Trophoblast cell (in vitro differentiated cells and primary cell): ENCODE measurements around the gene DISC1.

ENCODE experiments used
- DNase-seq, 2 donors: peaks; one replicate each; pipeline ENCODE4 v3.0.0-alpha.2; 2016
- H2AFZ ChIP-seq: 2 replicates; pipeline ENCODE4 v1.6.1; 2013; ENCODE audit warnings: low read length, moderate library complexity, mild to moderate bottlenecking; ENCODE audit not compliant: insufficient read depth, poor library complexity
- H2AK5ac ChIP-seq: 2 replicates; pipeline ENCODE4 v1.6.1; 2013; ENCODE audit warnings: mild to moderate bottlenecking, low read length
- H2BK120ac ChIP-seq: 2 replicates; pipeline ENCODE4 v1.6.1; 2013; ENCODE audit warnings: low read length, mild to moderate bottlenecking, moderate library complexity; ENCODE audit not compliant: insufficient read depth, poor library complexity
- H2BK12ac ChIP-seq: 2 replicates; pipeline ENCODE4 v1.6.1; 2013; ENCODE audit warnings: mild to moderate bottlenecking, low read length, moderate library complexity
- H2BK5ac ChIP-seq: 2 replicates; pipeline ENCODE4 v1.6.1; 2013; ENCODE audit warnings: low read length, low read depth, moderate library complexity, mild to moderate bottlenecking; ENCODE audit not compliant: poor library complexity
- H3K14ac ChIP-seq: 2 replicates; pipeline ENCODE4 v1.6.1; 2013; ENCODE audit warnings: mild to moderate bottlenecking, low read length
- H3K18ac ChIP-seq: 2 replicates; pipeline ENCODE4 v1.6.1; 2013; ENCODE audit warnings: mild to moderate bottlenecking, low read length
- H3K23ac ChIP-seq: 2 replicates; pipeline ENCODE4 v1.6.1; 2013; ENCODE audit warnings: low read length
- H3K27ac ChIP-seq: 2 replicates; pipeline ENCODE4 v1.5.1; 2013; ENCODE audit warnings: low read depth, mild to moderate bottlenecking, inconsistent platforms, low read length, moderate library complexity
- H3K27me3 ChIP-seq: 2 replicates; pipeline ENCODE4 v1.6.1; 2013; ENCODE audit warnings: inconsistent platforms, mild to moderate bottlenecking, low read length, moderate library complexity; ENCODE audit not compliant: insufficient read depth
- H3K36me3 ChIP-seq, 2 experiments: 1 replicate in 1 of 2; 2 replicates in 1 of 2; pipeline ENCODE4 v1.6.1; 2013; ENCODE audit warnings: low read length in 2 of 2, mild to moderate bottlenecking in 2 of 2, moderate library complexity in 1 of 2; ENCODE audit not compliant: insufficient read depth in 2 of 2, control insufficient read depth in 1 of 2
- H3K4ac ChIP-seq: 2 replicates; pipeline ENCODE4 v1.6.1; 2013; ENCODE audit warnings: low read depth, mild to moderate bottlenecking, low read length, moderate library complexity
- H3K4me1 ChIP-seq, 2 experiments: 1 replicate in 1 of 2; 2 replicates in 1 of 2; pipeline ENCODE4 v1.6.1; 2013; ENCODE audit warnings: low read length in 2 of 2, mild to moderate bottlenecking in 2 of 2, moderate library complexity in 1 of 2; ENCODE audit not compliant: insufficient read depth in 2 of 2, control insufficient read depth in 1 of 2
- H3K4me2 ChIP-seq: 2 replicates; pipeline ENCODE4 v1.6.1; 2013; ENCODE audit warnings: inconsistent platforms, mild to moderate bottlenecking, low read length, moderate library complexity
- H3K4me3 ChIP-seq: 2 replicates; pipeline ENCODE4 v1.5.1; 2013; ENCODE audit warnings: mild to moderate bottlenecking, low read depth, low read length, inconsistent platforms
- H3K79me1 ChIP-seq: one replicate; pipeline ENCODE4 v1.6.1; 2013; ENCODE audit warnings: low read length
- H3K79me2 ChIP-seq: 2 replicates; pipeline ENCODE4 v1.6.1; 2013; ENCODE audit warnings: low read length, mild to moderate bottlenecking; ENCODE audit not compliant: control insufficient read depth, insufficient read depth, poor library complexity
- H3K9ac ChIP-seq: 2 replicates; pipeline ENCODE4 v1.6.1; 2013; ENCODE audit warnings: mild to moderate bottlenecking, low read length
- H3K9me3 ChIP-seq: 2 replicates; pipeline ENCODE4 v1.6.1; 2013; ENCODE audit warnings: low read depth, mild to moderate bottlenecking, control low read depth, inconsistent platforms, low read length; ENCODE audit not compliant: insufficient read depth
- H4K12ac ChIP-seq: 2 replicates; pipeline ENCODE4 v1.6.1; 2013; ENCODE audit warnings: low read depth, mild to moderate bottlenecking, low read length, moderate library complexity
- H4K8ac ChIP-seq: 2 replicates; pipeline ENCODE4 v1.6.1; 2013; ENCODE audit warnings: low read depth, mild to moderate bottlenecking, low read length, moderate library complexity
- H4K91ac ChIP-seq: one replicate; pipeline ENCODE4 v1.6.1; 2013; ENCODE audit warnings: low read depth, mild to moderate bottlenecking, low read length, moderate library complexity
- WGBS: extraction: QIAGEN DNeasy Blood & Tissue Kit; methylation state at CpG from one replicate; pipeline ENCODE4 v1.1.7; 2013; ENCODE audit warnings: missing lambda C conversion rate; ENCODE audit not compliant: insufficient read length, insufficient coverage; ENCODE audit errors: extremely low coverage; 5-methylcytosine and 5-hydroxymethylcytosine counted together

DISC1 gene

GRCh38 chr1:231793893-231794292 is 167.3 kb downstream of the DISC1 start:
- WGBS = no CpG with 5 or more reads among the region's 6 CpGs
- no peaks in the 10 kb centered on the region for H3K79me1 ChIP-seq
- H3K14ac ChIP-seq = no peak overlapping the region
- no peak overlapping the region for H2BK5ac ChIP-seq
- no peak overlapping the region for H2BK120ac ChIP-seq
- H3K79me2 ChIP-seq = no peaks in the 10 kb centered on the region
- no peaks in the 10 kb centered on the region for H3K9me3 ChIP-seq
- no peaks in the 10 kb centered on the region for H3K27me3 ChIP-seq
- no peak overlapping the region for H2AFZ ChIP-seq
- no peak overlapping the region for H3K27ac ChIP-seq
- H4K12ac ChIP-seq = no peak overlapping the region
- no peak overlapping the region for H3K4me3 ChIP-seq
- peaks cover 4 to 9% of the 10 kb centered on the region in 2 experiments for H3K4me1 ChIP-seq
- no peak overlapping the region for H3K18ac ChIP-seq
- H3K4ac ChIP-seq = no peak overlapping the region
- no peak overlapping the region for H4K8ac ChIP-seq
- no peaks in the 10 kb centered on the region for H3K36me3 ChIP-seq
- H2AK5ac ChIP-seq = no peak overlapping the region
- no peak for DNase-seq
- H3K23ac ChIP-seq = no peak overlapping the region
- no peak overlapping the region for H3K4me2 ChIP-seq
- no peak overlapping the region for H3K9ac ChIP-seq
- no peak overlapping the region for H4K91ac ChIP-seq
- H2BK12ac ChIP-seq = no peak overlapping the region

- no CpG with 5 or more reads among the region's 6 CpGs for WGBS
- H2BK120ac ChIP-seq = no peak overlapping the region
Observed at GRCh38 chr1:231796141-231796540, 169.6 kb downstream of the DISC1 start.

GRCh38 chr1:231799363-231799986 is 172.9 kb downstream of the DISC1 start:
- no peak overlapping the region for H4K91ac ChIP-seq
- H3K14ac ChIP-seq = no peak overlapping the region
- H4K8ac ChIP-seq = no peak overlapping the region
- no peaks in the 10 kb centered on the region for H3K79me1 ChIP-seq
- no peak overlapping the region for H3K18ac ChIP-seq
- H3K9ac ChIP-seq = no peak overlapping the region
- H3K27ac ChIP-seq = no peak overlapping the region
- no peak for DNase-seq
- no peak overlapping the region for H2AK5ac ChIP-seq
- no CpG with 5 or more reads among the region's 6 CpGs for WGBS
- H2AFZ ChIP-seq = no peak overlapping the region
- H2BK120ac ChIP-seq = no peak overlapping the region
- no peaks in the 10 kb centered on the region for H3K36me3 ChIP-seq
- no peak overlapping the region for H3K4me3 ChIP-seq
- no peak overlapping the region for H3K4me2 ChIP-seq
- no peak overlapping the region for H3K23ac ChIP-seq
- no peaks in the 10 kb centered on the region for H3K4me1 ChIP-seq
- no peaks in the 10 kb centered on the region for H3K27me3 ChIP-seq
- H4K12ac ChIP-seq = no peak overlapping the region
- no peaks in the 10 kb centered on the region for H3K79me2 ChIP-seq
- peaks cover 2% of the 10 kb centered on the region for H3K9me3 ChIP-seq
- no peak overlapping the region for H2BK5ac ChIP-seq
- H2BK12ac ChIP-seq = no peak overlapping the region
- H3K4ac ChIP-seq = no peak overlapping the region

More at GRCh38 chr1:231796141-231796540, 169.6 kb downstream of the DISC1 start:
- H2AFZ ChIP-seq = no peak overlapping the region
- no peak overlapping the region for H2BK12ac ChIP-seq
- no peak for DNase-seq
- no peaks in the 10 kb centered on the region for H3K27me3 ChIP-seq
- no peaks in the 10 kb centered on the region for H3K36me3 ChIP-seq
- no peaks in the 10 kb centered on the region for H3K9me3 ChIP-seq
- H2BK5ac ChIP-seq = no peak overlapping the region
- H3K18ac ChIP-seq = no peak overlapping the region
- H3K14ac ChIP-seq = no peak overlapping the region
- H3K4me3 ChIP-seq = no peak overlapping the region
- H3K4ac ChIP-seq = no peak overlapping the region
- no peaks in the 10 kb centered on the region for H3K79me2 ChIP-seq
- H3K79me1 ChIP-seq = no peaks in the 10 kb centered on the region
- no peak overlapping the region for H4K91ac ChIP-seq
- no peak overlapping the region for H3K4me2 ChIP-seq
- peaks cover 4 to 9% of the 10 kb centered on the region in 2 experiments for H3K4me1 ChIP-seq
- no peak overlapping the region for H3K23ac ChIP-seq
- H4K12ac ChIP-seq = no peak overlapping the region
- no peak overlapping the region for H3K9ac ChIP-seq
- H4K8ac ChIP-seq = no peak overlapping the region
- H3K27ac ChIP-seq = no peak overlapping the region
- H2AK5ac ChIP-seq = no peak overlapping the region

GRCh38 chr1:231800108-231800507 is 173.5 kb downstream of the DISC1 start:
- no peak overlapping the region for H2AK5ac ChIP-seq
- H2BK5ac ChIP-seq = no peak overlapping the region
- H3K4me1 ChIP-seq = no peaks in the 10 kb centered on the region
- no CpG with 5 or more reads among the region's 5 CpGs for WGBS
- H3K9ac ChIP-seq = no peak overlapping the region
- H3K27me3 ChIP-seq = no peaks in the 10 kb centered on the region
- H3K4me2 ChIP-seq = no peak overlapping the region
- no peak overlapping the region for H2AFZ ChIP-seq
- no peak overlapping the region for H4K12ac ChIP-seq
- H4K91ac ChIP-seq = no peak overlapping the region
- no peak overlapping the region for H3K4ac ChIP-seq
- H3K27ac ChIP-seq = no peak overlapping the region
- no peak overlapping the region for H3K4me3 ChIP-seq
- no peak overlapping the region for H3K18ac ChIP-seq
- no peak overlapping the region for H2BK120ac ChIP-seq
- H3K79me2 ChIP-seq = no peaks in the 10 kb centered on the region
- no peaks in the 10 kb centered on the region for H3K79me1 ChIP-seq
- H3K9me3 ChIP-seq = peaks cover 2% of the 10 kb centered on the region
- H3K36me3 ChIP-seq = no peaks in the 10 kb centered on the region
- H2BK12ac ChIP-seq = no peak overlapping the region
- no peak overlapping the region for H4K8ac ChIP-seq
- peak; percentile 19 to 64 for DNase-seq
- no peak overlapping the region for H3K23ac ChIP-seq
- no peak overlapping the region for H3K14ac ChIP-seq
